ENCODE measurements around the gene TMBIM4. TPM values are rescaled to one million over a fixed set of nuclear protein-coding genes. Genes with fewer than 3 reads are reported as not detected.

Gene TMBIM4
- polyA plus RNA-seq, 1 of the 3 experiments (the other 2 are of a cell fraction): 68.5 TPM

DNA sequence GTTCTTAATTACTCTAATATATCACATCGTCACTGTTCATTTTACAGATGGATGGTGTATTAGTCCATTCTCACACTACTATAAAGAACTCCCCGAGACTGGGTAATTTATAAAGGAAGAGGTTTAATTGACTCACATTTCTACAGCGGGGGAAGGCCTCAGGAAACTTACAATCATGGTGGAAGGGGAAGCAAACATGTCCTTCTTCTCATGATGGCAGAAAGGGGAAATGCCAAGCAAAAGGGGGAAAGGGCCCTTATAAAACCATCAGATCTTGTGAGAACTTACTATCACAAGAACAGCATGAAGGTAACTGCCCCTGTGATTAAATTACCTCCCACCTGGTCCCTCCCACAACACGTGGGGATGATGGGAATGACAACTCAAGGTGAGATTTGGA, 6.5 kb downstream of the TMBIM4 start:
- H2AFZ ChIP-seq (ENCODE audit: low read depth): no peak overlapping the region
- 80% methylated on average over 4 of the region's 4 CpGs for WGBS (ENCODE audit: low lambda C conversion rate)
- H3K9ac ChIP-seq: no peak overlapping the region
- peaks cover 87% of the 10 kb centered on the region for H3K79me2 ChIP-seq (ENCODE audit: insufficient read depth)
- peaks cover 9 to 39% of the 10 kb centered on the region in 2 experiments for H3K36me3 ChIP-seq (replicated peaks in 1 of 2; ENCODE audit: control insufficient read depth in 1 of 2, insufficient read depth in 2 of 2, low read length in 1 of 2)
- H3K9me3 ChIP-seq: no peaks in the 10 kb centered on the region
- no peaks in the 10 kb centered on the region for H3K27me3 ChIP-seq (ENCODE audit: insufficient read depth)
- H3K9me2 ChIP-seq: no peaks in the 10 kb centered on the region
- peaks cover 3% of the 10 kb centered on the region for H3F3A ChIP-seq (replicated peaks; ENCODE audit: insufficient read depth)
- no peaks in the 10 kb centered on the region; the same call in 1 of the 2 replicates for H4K20me1 ChIP-seq (ENCODE audit: insufficient read depth)
- ChIA-PET POLR2A (no interaction called here), CTCF (no interaction called here)
- no peak overlapping the region for H3K4me2 ChIP-seq
- H3K27ac ChIP-seq (ENCODE audit: low read depth in 2 of 2, low read length in 1 of 2): no peak overlapping the region
- no peak overlapping the region for H3K4me3 ChIP-seq (ENCODE audit: low read depth in 2 of 2, low read length in 1 of 2)
- DNase-seq: no peak
- TF ChIP-seq SMC3 (IDR thresholded peaks at IDR 0.05; ENCODE audit: low read depth, low read length): no peak
- TF ChIP-seq CHD2 (IDR thresholded peaks at IDR 0.05; ENCODE audit: low read length, partially characterized antibody): no peak
- no peak for TF ChIP-seq TEAD4 (IDR thresholded peaks at IDR 0.05; ENCODE audit: borderline replicate concordance, insufficient read depth)
- TF ChIP-seq FOXJ3 (CRISPR knock-in tag; IDR thresholded peaks at IDR 0.05): no peak
- no peak for TF ChIP-seq RCOR1 (IDR thresholded peaks at IDR 0.05; ENCODE audit: low read length)
- TF ChIP-seq, protein P1, sequence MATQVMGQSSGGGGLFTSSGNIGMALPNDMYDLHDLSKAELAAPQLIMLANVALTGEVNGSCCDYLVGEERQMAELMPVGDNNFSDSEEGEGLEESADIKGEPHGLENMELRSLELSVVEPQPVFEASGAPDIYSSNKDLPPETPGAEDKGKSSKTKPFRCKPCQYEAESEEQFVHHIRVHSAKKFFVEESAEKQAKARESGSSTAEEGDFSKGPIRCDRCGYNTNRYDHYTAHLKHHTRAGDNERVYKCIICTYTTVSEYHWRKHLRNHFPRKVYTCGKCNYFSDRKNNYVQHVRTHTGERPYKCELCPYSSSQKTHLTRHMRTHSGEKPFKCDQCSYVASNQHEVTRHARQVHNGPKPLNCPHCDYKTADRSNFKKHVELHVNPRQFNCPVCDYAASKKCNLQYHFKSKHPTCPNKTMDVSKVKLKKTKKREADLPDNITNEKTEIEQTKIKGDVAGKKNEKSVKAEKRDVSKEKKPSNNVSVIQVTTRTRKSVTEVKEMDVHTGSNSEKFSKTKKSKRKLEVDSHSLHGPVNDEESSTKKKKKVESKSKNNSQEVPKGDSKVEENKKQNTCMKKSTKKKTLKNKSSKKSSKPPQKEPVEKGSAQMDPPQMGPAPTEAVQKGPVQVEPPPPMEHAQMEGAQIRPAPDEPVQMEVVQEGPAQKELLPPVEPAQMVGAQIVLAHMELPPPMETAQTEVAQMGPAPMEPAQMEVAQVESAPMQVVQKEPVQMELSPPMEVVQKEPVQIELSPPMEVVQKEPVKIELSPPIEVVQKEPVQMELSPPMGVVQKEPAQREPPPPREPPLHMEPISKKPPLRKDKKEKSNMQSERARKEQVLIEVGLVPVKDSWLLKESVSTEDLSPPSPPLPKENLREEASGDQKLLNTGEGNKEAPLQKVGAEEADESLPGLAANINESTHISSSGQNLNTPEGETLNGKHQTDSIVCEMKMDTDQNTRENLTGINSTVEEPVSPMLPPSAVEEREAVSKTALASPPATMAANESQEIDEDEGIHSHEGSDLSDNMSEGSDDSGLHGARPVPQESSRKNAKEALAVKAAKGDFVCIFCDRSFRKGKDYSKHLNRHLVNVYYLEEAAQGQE (IDR thresholded peaks at IDR 0.05; ENCODE audit: low read depth, low read length): no peak
- no peak for TF ChIP-seq FOXM1 (IDR thresholded peaks at IDR 0.05; ENCODE audit: low read depth)
- TF ChIP-seq, protein P2, sequence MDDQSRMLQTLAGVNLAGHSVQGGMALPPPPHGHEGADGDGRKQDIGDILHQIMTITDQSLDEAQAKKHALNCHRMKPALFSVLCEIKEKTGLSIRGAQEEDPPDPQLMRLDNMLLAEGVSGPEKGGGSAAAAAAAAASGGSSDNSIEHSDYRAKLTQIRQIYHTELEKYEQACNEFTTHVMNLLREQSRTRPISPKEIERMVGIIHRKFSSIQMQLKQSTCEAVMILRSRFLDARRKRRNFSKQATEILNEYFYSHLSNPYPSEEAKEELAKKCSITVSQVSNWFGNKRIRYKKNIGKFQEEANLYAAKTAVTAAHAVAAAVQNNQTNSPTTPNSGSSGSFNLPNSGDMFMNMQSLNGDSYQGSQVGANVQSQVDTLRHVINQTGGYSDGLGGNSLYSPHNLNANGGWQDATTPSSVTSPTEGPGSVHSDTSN (IDR thresholded peaks at IDR 0.05): no peak
- no peak for TF ChIP-seq YY1 (IDR thresholded peaks at IDR 0.05; ENCODE audit: low read depth)
- no peak for TF ChIP-seq RAD21 (IDR thresholded peaks at IDR 0.05; ENCODE audit: low read length)
- no peak for TF ChIP-seq FOSL2 (IDR thresholded peaks at IDR 0.05; ENCODE audit: borderline replicate concordance, low read depth)
- TF ChIP-seq EZH2phosphoT487 (IDR thresholded peaks at IDR 0.05; ENCODE audit: borderline replicate concordance, low read depth): no peak
- no peak for TF ChIP-seq MEF2A (IDR thresholded peaks at IDR 0.05; ENCODE audit: borderline replicate concordance, low read depth)
- TF ChIP-seq EP300 (IDR thresholded peaks at IDR 0.05; ENCODE audit: borderline replicate concordance in 1 of 2, low read depth in 1 of 2, low read length in 1 of 2): no peak
- TF ChIP-seq, protein P3, sequence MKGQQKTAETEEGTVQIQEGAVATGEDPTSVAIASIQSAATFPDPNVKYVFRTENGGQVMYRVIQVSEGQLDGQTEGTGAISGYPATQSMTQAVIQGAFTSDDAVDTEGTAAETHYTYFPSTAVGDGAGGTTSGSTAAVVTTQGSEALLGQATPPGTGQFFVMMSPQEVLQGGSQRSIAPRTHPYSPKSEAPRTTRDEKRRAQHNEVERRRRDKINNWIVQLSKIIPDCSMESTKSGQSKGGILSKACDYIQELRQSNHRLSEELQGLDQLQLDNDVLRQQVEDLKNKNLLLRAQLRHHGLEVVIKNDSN (IDR thresholded peaks at IDR 0.05; ENCODE audit: borderline replicate concordance, low read depth): no peak
- TF ChIP-seq, protein P4, sequence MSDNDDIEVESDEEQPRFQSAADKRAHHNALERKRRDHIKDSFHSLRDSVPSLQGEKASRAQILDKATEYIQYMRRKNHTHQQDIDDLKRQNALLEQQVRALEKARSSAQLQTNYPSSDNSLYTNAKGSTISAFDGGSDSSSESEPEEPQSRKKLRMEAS (IDR thresholded peaks at IDR 0.05; ENCODE audit: low read depth): no peak
- TF ChIP-seq POLR2AphosphoS5 (IDR thresholded peaks at IDR 0.05; ENCODE audit: low read depth, low read length): no peak
- no peak for TF ChIP-seq RXRA (IDR thresholded peaks at IDR 0.05; ENCODE audit: borderline replicate concordance, low read depth)
- TF ChIP-seq, protein P5, sequence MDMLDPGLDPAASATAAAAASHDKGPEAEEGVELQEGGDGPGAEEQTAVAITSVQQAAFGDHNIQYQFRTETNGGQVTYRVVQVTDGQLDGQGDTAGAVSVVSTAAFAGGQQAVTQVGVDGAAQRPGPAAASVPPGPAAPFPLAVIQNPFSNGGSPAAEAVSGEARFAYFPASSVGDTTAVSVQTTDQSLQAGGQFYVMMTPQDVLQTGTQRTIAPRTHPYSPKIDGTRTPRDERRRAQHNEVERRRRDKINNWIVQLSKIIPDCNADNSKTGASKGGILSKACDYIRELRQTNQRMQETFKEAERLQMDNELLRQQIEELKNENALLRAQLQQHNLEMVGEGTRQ (IDR thresholded peaks at IDR 0.05; ENCODE audit: borderline replicate concordance, low read depth, low read length): no peak
- TF ChIP-seq, protein P6, sequence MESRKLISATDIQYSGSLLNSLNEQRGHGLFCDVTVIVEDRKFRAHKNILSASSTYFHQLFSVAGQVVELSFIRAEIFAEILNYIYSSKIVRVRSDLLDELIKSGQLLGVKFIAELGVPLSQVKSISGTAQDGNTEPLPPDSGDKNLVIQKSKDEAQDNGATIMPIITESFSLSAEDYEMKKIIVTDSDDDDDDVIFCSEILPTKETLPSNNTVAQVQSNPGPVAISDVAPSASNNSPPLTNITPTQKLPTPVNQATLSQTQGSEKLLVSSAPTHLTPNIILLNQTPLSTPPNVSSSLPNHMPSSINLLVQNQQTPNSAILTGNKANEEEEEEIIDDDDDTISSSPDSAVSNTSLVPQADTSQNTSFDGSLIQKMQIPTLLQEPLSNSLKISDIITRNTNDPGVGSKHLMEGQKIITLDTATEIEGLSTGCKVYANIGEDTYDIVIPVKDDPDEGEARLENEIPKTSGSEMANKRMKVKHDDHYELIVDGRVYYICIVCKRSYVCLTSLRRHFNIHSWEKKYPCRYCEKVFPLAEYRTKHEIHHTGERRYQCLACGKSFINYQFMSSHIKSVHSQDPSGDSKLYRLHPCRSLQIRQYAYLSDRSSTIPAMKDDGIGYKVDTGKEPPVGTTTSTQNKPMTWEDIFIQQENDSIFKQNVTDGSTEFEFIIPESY (IDR thresholded peaks at IDR 0.05; ENCODE audit: borderline replicate concordance, low read depth): no peak
- H3K4me1 ChIP-seq (ENCODE audit: control insufficient read depth in 1 of 2, insufficient read depth in 2 of 2, low read depth in 1 of 2, low read length in 1 of 2): peaks cover 0 to 2% of the 10 kb centered on the region in 2 experiments; a peak in 1 of 4 replicates
